ENCODE measurements around the gene SERPINB12. TPM values are rescaled to one million over a fixed set of nuclear protein-coding genes. Genes with fewer than 3 reads are reported as not detected.

SERPINB12 gene
- total RNA-seq, 4 donors from 2014 or later = 14.8 to 88.4 (median 79.5) TPM

DNA sequence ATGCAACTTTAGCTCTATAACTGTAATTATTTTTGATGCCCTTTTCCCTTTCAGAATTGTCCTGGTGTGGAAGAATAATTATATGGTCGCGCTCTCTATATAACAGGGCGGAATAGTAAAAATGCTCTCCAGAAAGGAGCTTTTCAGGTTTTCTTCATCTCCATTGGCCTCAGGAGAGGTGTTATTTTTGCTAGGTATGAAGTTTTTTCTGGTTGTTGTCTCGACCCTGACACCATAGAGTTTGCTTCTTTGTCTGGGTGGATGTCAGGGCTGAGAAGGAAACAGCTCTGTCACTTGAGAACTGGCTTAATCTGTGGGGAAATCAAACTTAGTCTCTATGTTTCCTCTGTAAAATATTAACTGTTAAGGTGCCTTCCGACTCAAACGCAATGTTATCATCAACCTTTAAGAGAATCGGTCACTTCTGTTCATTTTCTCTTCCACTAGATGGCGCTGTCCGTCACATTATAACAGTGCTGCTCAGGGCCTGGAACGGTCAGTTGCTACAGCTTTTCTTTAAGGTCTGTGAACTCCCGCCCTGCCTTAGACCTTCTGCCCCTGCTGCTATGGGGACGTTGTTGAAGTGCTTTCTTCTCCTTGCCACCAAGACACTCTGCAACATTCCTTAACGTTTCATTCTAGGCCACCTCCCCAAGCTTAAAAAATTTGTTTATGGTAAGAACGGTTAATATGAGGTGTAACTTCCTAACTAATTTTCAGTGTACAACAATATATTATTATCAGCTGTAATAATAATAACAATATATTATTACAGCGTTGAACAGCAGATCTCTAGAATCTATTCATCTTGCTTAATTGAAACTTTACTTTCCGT lies 23.8 kb upstream of the SERPINB12 start:
- TF ChIP-seq, protein P1, sequence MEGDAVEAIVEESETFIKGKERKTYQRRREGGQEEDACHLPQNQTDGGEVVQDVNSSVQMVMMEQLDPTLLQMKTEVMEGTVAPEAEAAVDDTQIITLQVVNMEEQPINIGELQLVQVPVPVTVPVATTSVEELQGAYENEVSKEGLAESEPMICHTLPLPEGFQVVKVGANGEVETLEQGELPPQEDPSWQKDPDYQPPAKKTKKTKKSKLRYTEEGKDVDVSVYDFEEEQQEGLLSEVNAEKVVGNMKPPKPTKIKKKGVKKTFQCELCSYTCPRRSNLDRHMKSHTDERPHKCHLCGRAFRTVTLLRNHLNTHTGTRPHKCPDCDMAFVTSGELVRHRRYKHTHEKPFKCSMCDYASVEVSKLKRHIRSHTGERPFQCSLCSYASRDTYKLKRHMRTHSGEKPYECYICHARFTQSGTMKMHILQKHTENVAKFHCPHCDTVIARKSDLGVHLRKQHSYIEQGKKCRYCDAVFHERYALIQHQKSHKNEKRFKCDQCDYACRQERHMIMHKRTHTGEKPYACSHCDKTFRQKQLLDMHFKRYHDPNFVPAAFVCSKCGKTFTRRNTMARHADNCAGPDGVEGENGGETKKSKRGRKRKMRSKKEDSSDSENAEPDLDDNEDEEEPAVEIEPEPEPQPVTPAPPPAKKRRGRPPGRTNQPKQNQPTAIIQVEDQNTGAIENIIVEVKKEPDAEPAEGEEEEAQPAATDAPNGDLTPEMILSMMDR (IDR thresholded peaks at IDR 0.05) = peak; percentile 51 to 58
- TF ChIP-seq POLR2A (IDR thresholded peaks at IDR 0.05) (no peak), POLR2AphosphoS5 (IDR thresholded peaks at IDR 0.05) (no peak), EP300 (IDR thresholded peaks at IDR 0.05) (no peak)

DNA sequence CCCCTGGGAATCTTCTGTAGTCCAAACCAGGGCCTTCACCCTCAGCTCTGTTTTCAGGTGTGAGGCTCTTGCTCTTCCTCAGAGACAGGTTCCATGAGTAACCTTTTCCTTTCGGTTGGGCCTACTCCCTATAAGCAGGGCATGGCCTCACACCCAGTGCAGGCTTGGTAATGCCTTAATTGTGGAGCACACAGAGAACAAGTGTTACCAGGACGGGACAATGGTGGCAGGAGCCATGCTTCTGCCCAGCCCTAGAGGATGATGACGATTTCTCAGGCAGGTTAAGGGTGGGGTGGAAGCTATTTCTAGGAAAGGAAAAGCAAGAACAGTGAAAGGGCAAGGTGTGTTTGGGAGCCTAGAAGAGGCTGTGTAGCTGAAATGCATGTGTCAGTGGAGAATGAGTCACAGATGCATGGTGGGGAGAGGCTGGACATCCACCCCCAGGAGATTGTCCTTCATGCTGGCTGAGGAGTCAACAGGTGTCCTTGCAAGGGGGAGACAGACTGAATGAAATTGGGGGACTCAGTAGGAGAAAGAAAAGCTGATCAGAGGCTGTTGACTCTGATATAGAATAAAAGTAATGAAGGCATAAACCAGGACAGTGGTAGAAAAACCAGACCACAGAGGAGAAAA lies 22.0 kb upstream of the SERPINB12 start:
- Histone ChIP-seq H3K27me3 (no peaks in the 10 kb centered on the region), H3K36me3 (no peaks in the 10 kb centered on the region), H3K9me3 (no peaks in the 10 kb centered on the region), H3K27ac (no peak overlapping the region), H3K4me3 (no peak overlapping the region), H3K4me1 (peaks cover 6% of the 10 kb centered on the region)
- no peak for DNase-seq (ENCODE audit: low spot score in 2 of 2)
- 70% methylated on average over 3 of the region's 3 CpGs for WGBS
- TF ChIP-seq, protein P1 (IDR thresholded peaks at IDR 0.05) = no peak
- TF ChIP-seq EP300 (IDR thresholded peaks at IDR 0.05) = no peak
- no peak for TF ChIP-seq POLR2A (IDR thresholded peaks at IDR 0.05)
- no peak for TF ChIP-seq POLR2AphosphoS5 (IDR thresholded peaks at IDR 0.05)

More for the DNA sequence above, 23.8 kb upstream of the SERPINB12 start:
- H3K36me3 ChIP-seq = no peaks in the 10 kb centered on the region
- 32% methylated on average over 16 of the region's 16 CpGs for WGBS
- DNase-seq (ENCODE audit: low spot score in 2 of 2) = no peak
- peaks cover 6% of the 10 kb centered on the region for H3K4me1 ChIP-seq
- H3K27me3 ChIP-seq = no peaks in the 10 kb centered on the region
- H3K27ac ChIP-seq = no peak overlapping the region
- H3K4me3 ChIP-seq = no peak overlapping the region
- no peaks in the 10 kb centered on the region for H3K9me3 ChIP-seq

DNA sequence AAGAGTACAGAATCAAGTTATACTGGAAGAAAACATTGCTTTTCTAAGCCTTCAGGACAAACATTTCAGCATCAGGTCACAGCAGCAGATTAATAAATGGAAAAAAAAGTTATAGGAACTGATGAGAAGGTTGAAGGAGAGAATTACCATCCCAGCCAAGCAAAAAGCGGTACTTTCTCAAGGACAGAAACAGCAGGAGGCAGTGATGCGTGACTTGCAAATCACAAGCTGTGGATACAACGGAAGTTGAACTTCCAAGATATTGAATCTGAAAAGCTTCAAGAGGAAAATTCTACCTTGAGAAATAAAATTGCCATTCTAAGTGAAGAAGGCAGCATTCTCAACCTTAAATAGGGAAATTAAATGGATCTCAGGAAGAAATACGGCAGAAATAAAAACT lies 18.5 kb upstream of the SERPINB12 start:
- H3K27me3 ChIP-seq = no peaks in the 10 kb centered on the region
- 73% methylated on average over 4 of the region's 4 CpGs for WGBS
- H3K27ac ChIP-seq = no peak overlapping the region
- no peaks in the 10 kb centered on the region for H3K36me3 ChIP-seq
- peaks cover 3% of the 10 kb centered on the region for H3K4me1 ChIP-seq
- no peaks in the 10 kb centered on the region for H3K9me3 ChIP-seq
- DNase-seq (ENCODE audit: low spot score in 2 of 2) = no peak
- no peak overlapping the region for H3K4me3 ChIP-seq
- no peak for TF ChIP-seq EP300 (IDR thresholded peaks at IDR 0.05)
- TF ChIP-seq, protein P1 (IDR thresholded peaks at IDR 0.05) = no peak

DNA sequence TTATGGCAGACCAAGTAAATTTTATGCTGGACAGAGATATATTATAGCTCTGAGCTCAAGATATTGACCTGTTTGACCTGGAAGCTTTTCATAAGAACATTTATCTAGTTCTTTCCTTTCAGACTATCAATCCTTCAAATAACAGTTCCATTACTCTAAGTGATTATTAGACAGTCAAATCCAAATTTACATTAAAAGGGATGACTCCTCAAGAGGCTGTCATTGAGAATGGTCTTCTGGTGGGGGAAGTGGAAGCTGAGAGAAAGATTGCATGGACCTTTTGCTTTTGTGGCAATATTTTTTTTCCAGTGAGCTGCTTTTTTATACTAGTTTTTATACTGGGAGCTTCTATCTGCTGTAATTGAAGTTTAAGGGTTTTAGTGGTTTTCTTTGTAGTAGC lies 14.9 kb upstream of the SERPINB12 start:
- TF ChIP-seq, protein P1 (IDR thresholded peaks at IDR 0.05) = no peak
- TF ChIP-seq POLR2A (IDR thresholded peaks at IDR 0.05) = no peak
- TF ChIP-seq EP300 (IDR thresholded peaks at IDR 0.05) = no peak
- TF ChIP-seq POLR2AphosphoS5 (IDR thresholded peaks at IDR 0.05) = no peak
- Histone ChIP-seq H3K36me3 (no peaks in the 10 kb centered on the region), H3K4me3 (no peak overlapping the region), H3K27ac (no peak overlapping the region), H3K9me3 (no peaks in the 10 kb centered on the region), H3K4me1 (no peaks in the 10 kb centered on the region), H3K27me3 (no peaks in the 10 kb centered on the region)
- no peak for DNase-seq (ENCODE audit: low spot score in 2 of 2)

DNA sequence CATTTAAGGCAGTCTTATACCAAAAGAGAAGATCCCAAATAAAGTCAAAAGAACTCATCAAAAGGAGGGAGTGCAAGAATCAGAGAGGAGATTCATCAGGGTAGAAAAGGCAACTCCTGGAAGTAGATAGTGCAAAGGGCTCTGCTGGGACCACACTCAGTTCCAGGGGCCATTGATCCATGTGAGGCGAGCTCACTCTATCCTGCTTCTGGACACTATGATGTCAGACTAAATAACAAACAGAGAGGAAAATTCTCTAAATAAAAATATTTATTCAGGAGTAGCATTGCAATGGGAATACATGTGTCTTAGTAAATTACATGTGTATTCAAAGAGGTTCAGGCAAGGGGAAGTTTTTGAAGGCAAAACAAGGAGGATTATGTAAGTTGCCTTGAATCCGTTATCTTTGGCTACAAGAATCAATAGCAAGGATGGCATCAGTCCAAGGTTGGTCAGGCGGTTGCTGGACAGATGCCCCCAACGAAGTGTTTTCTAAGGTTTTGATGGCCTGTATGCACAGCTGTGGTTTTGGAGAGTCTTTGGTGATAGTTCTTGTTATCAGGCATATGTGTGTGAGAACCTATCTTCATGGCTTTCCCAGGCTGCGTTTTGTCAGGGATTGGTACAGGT lies 13.2 kb upstream of the SERPINB12 start:
- Histone ChIP-seq H3K36me3 (no peaks in the 10 kb centered on the region), H3K27ac (no peak overlapping the region), H3K4me1 (no peaks in the 10 kb centered on the region), H3K4me3 (no peak overlapping the region), H3K9me3 (no peaks in the 10 kb centered on the region), H3K27me3 (no peaks in the 10 kb centered on the region)
- WGBS = 91% methylated on average over 5 of the region's 5 CpGs
- DNase-seq (ENCODE audit: low spot score in 2 of 2) = no peak
- TF ChIP-seq POLR2A (IDR thresholded peaks at IDR 0.05) (no peak), POLR2AphosphoS5 (IDR thresholded peaks at IDR 0.05) (no peak), EP300 (IDR thresholded peaks at IDR 0.05) (no peak)
- TF ChIP-seq, protein P1 (IDR thresholded peaks at IDR 0.05) = no peak
